KOPT-K1 (cell line): ENCODE data around the gene MYO5B.
"Not testable (repeated sequence)": the region's sequence is repeated elsewhere in the genome, so short reads cannot be mapped to it uniquely, and the experiment has no call there.

Source experiments
- H3K27ac ChIP-seq: fragments of 200-600 bp; sonication (generic); 2 replicates; pipeline ENCODE4 v1.5.1; 2016; ENCODE audit warnings: antibody characterized with exemption, mild to moderate bottlenecking, low read depth, low read length; ENCODE audit not compliant: poor library complexity, severe bottlenecking
- H3K36me3 ChIP-seq: fragments of 200-600 bp; sonication (generic); 2 replicates; pipeline ENCODE4 v1.5.1; 2017; ENCODE audit warnings: antibody characterized with exemption, mild to moderate bottlenecking, low read length, moderate library complexity; ENCODE audit not compliant: insufficient read depth
- H3K9me3 ChIP-seq: fragments of 200-600 bp; sonication (generic); 2 replicates; pipeline ENCODE4 v1.5.1; 2017; ENCODE audit warnings: antibody characterized with exemption, low read length, mild to moderate bottlenecking; ENCODE audit not compliant: insufficient read depth, poor library complexity, severe bottlenecking

Gene MYO5B

GRCh38 chr18:49898421-49898820 lies 296.5 kb downstream of the MYO5B start:
- no peaks in the 10 kb centered on the region for H3K36me3 ChIP-seq
- H3K27ac ChIP-seq, result no peak overlapping the region
- H3K9me3 ChIP-seq, result no peaks in the 10 kb centered on the region

GRCh38 chr18:49894517-49895226 lies 300.3 kb downstream of the MYO5B start:
- Histone ChIP-seq H3K36me3 (no peaks in the 10 kb centered on the region), H3K27ac (no peak overlapping the region), H3K9me3 (no peaks in the 10 kb centered on the region)

GRCh38 chr18:49893036-49893435 lies 301.9 kb downstream of the MYO5B start:
- Histone ChIP-seq H3K36me3 (no peaks in the 10 kb centered on the region), H3K27ac (no peak overlapping the region), H3K9me3 (no peaks in the 10 kb centered on the region)

GRCh38 chr18:49892148-49892924 lies 302.6 kb downstream of the MYO5B start:
- Histone ChIP-seq H3K36me3 (no peaks in the 10 kb centered on the region), H3K9me3 (no peaks in the 10 kb centered on the region), H3K27ac (no peak overlapping the region)

- Histone ChIP-seq H3K27ac (no peak overlapping the region), H3K36me3 (no peaks in the 10 kb centered on the region), H3K9me3 (no peaks in the 10 kb centered on the region)
Observed at GRCh38 chr18:49890041-49890440, 304.9 kb downstream of the MYO5B start.

DNA sequence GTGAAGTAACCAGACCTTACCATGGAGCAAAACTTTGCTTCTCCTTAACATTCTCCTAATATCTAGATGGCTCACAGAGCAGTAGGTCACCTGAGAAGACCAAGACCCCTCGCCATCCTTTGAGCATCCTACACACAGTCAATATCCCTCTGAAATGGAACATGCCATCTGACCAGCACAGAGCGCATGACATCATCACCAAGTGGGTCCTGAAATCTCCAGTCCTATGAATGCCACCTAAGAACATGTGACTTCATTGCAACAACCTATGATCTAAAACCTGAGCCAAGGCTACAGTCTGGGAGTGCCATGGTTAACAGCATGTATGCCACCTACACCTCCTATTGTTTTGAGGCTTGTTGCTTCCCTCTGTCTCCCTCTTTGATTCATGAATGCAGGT lies 305.4 kb downstream of the MYO5B start:
- H3K27ac ChIP-seq, H3K9me3 ChIP-seq, H3K36me3 ChIP-seq: not testable (repeated sequence)

- Histone ChIP-seq H3K27ac (no peak overlapping the region), H3K9me3 (no peaks in the 10 kb centered on the region), H3K36me3 (no peaks in the 10 kb centered on the region)
Observed at GRCh38 chr18:49886891-49887764, 307.8 kb downstream of the MYO5B start.

GRCh38 chr18:49884959-49885358 lies 310.0 kb downstream of the MYO5B start:
- H3K9me3 ChIP-seq, result no peaks in the 10 kb centered on the region
- no peak overlapping the region for H3K27ac ChIP-seq
- no peaks in the 10 kb centered on the region for H3K36me3 ChIP-seq

GRCh38 chr18:49884465-49884864 lies 310.5 kb downstream of the MYO5B start:
- Histone ChIP-seq H3K36me3 (no peaks in the 10 kb centered on the region), H3K9me3 (no peaks in the 10 kb centered on the region)

GRCh38 chr18:49880661-49881060 lies 314.3 kb downstream of the MYO5B start:
- no peaks in the 10 kb centered on the region for H3K9me3 ChIP-seq
- no peaks in the 10 kb centered on the region for H3K36me3 ChIP-seq
- H3K27ac ChIP-seq, result no peak overlapping the region

More at GRCh38 chr18:49884465-49884864, 310.5 kb downstream of the MYO5B start:
- no peak overlapping the region for H3K27ac ChIP-seq

DNA sequence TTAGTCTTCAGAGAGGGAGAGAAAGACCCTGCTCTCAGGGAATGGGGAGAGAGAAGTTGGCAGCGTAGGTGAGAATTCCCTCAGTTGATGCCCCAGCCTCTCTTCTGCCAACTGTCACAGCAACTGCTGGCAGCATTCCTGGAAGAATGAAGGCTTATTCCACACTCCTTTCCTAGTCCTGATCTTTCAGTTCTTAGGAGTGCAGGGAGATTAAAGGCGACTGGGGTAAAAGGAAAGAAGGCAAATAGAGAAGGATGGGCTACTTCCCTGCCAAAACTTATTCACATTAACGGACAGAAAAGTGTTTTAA lies 315.7 kb downstream of the MYO5B start:
- Histone ChIP-seq H3K9me3 (no peaks in the 10 kb centered on the region), H3K36me3 (no peaks in the 10 kb centered on the region), H3K27ac (no peak overlapping the region)

- Histone ChIP-seq H3K36me3 (no peaks in the 10 kb centered on the region), H3K27ac (no peak overlapping the region), H3K9me3 (no peaks in the 10 kb centered on the region)
Observed at GRCh38 chr18:49878567-49879270, 316.2 kb downstream of the MYO5B start.

- no peaks in the 10 kb centered on the region for H3K36me3 ChIP-seq
- H3K9me3 ChIP-seq, result no peaks in the 10 kb centered on the region
- H3K27ac ChIP-seq, result no peak overlapping the region
Observed at GRCh38 chr18:49878015-49878414, 316.9 kb downstream of the MYO5B start.

DNA sequence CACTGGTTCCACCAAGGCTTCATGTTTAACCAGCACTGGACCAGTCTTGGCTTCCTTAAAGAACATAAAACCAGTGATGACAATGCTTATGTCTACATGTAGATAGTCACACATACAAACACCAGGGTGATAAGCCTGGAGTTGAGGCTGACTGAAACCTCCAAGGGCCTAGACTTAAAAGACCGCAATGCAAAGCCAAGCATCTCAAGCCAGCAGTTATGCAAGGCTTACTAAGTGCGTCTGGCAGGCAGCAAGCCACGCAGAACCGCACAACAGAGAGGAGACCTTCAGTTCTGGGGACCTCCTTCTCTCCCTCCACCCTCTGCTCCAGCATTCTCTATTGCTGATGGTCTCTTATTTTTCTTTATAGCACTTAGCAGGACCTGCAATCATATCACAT lies 318.4 kb downstream of the MYO5B start:
- no peaks in the 10 kb centered on the region for H3K36me3 ChIP-seq
- no peak overlapping the region for H3K27ac ChIP-seq
- H3K9me3 ChIP-seq, result no peaks in the 10 kb centered on the region

DNA sequence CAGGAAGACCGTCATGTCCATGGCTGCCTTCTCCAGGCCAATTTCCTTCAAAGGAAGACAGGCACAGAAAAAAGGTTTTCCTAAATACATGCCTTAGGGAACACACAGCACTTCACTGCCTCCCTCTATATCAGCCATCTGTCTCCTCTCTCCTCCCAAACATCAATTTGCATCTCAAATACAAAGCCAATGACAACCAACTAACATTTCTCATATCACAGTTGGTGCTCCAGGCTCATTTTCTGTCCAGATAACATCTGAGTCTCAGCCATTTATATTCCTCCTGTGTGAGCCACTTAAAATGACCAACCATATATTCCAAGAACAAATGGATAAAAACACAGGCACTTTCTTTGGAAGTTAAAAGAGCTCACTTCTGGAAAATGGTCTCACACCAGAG lies 319.2 kb downstream of the MYO5B start:
- Histone ChIP-seq H3K27ac (no peak overlapping the region), H3K36me3 (no peaks in the 10 kb centered on the region), H3K9me3 (no peaks in the 10 kb centered on the region)
